ENCODE results near the gene FBXO28. TPM values are rescaled to one million over a fixed set of nuclear protein-coding genes. Genes with fewer than 3 reads are reported as not detected.

FBXO28 gene
- total and polyA plus RNA-seq, 10 of the 15 experiments (the other 5 are each of a cell fraction or from before 2014, with no cell fraction given): 4.3 to 23.2 (median 18.4) TPM

DNA sequence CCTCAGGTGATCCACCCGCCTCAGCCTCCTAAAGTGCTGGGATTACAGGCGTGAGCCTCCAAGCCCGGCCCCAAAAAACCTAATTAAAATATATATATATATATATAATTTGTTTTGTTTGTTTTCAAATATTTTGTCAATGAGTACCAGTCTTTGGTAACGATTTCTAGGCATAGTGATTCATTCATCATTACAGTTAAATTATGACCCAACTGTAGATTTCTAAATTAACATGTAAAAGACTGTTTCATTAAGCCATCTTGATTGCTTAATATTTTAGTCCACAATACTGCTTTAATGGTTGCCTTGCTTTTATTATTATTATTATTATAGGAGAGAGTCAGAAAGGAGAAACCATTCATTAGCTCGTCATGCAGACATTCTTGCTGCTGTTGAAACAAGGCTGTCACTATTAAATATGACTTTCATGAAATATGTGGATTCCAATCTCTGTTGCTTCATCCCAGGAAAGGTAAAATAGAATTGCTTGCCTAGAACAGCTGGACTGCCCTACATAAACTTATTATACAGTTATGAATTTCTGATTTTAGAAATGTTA is 19.9 kb downstream of the FBXO28 start (continued):
- TF ChIP-seq SMC3 (IDR thresholded peaks at IDR 0.05; ENCODE audit: borderline replicate concordance, low read length) (no peak), ZNF217 (IDR thresholded peaks at IDR 0.05) (no peak), JUNB (IDR thresholded peaks at IDR 0.05) (no peak)

- H4K20me1 ChIP-seq (ENCODE audit: control insufficient read depth, insufficient read depth): no peaks in the 10 kb centered on the region
- CTCF ChIA-PET: interaction anchor here (0.8 to 2.0 kb wide), 4 partner anchors 16 to 320 kb away, joined by 3 to 8 read pairs (median 4); no protein-coding TSS in a partner anchor
- no peak overlapping the region for H2AFZ ChIP-seq (ENCODE audit: control insufficient read depth, low read depth, low read length)
- FAIRE-seq (no peak), DNase-seq (ENCODE audit: low read depth, low spot score) (no peak), ATAC-seq (no peak)
- in situ Hi-C loops (cut with MboI) (no loop called here), intact Hi-C loops (cut with micrococcal nuclease; ENCODE audit: unreplicated experiment) (no loop called here)
- RAD21 ChIA-PET (ENCODE audit: unreplicated experiment): interaction anchor here (1.0 kb wide), 1 partner anchor 32 kb away, joined by 3 read pairs; no protein-coding TSS in a partner anchor
- no peaks in the 10 kb centered on the region for H3K4me1 ChIP-seq (ENCODE audit: control insufficient read depth, insufficient read depth, low read length)
- H3K4me3 ChIP-seq: no peak overlapping the region
- H3K36me3 ChIP-seq (ENCODE audit: control insufficient read depth in 2 of 2, insufficient read depth in 2 of 2, low read length in 1 of 2): peaks cover 0 to 10% of the 10 kb centered on the region in 2 experiments; a peak in 2 of 4 replicates
- H3K9me3 ChIP-seq (replicated peaks; ENCODE audit: control insufficient read depth, insufficient read depth, low read length): no peaks in the 10 kb centered on the region
- POLR2A ChIA-PET: no interaction called here
- no peaks in the 10 kb centered on the region for H3K27me3 ChIP-seq (replicated peaks in 1 of 2; ENCODE audit: control insufficient read depth in 2 of 2, insufficient read depth in 2 of 2, low read length in 1 of 2)
- H3K9ac ChIP-seq (ENCODE audit: control insufficient read depth, insufficient read depth, low read length): no peak overlapping the region
- H3K4me2 ChIP-seq (ENCODE audit: control insufficient read depth, insufficient read depth): no peak overlapping the region
- no peaks in the 10 kb centered on the region for H3K79me2 ChIP-seq (ENCODE audit: control insufficient read depth, insufficient read depth, low read length)
- TF ChIP-seq ATF7 (IDR thresholded peaks at IDR 0.05; ENCODE audit: low read depth) (no peak), CTCF (IDR thresholded peaks at IDR 0.05 in 2 of 3, conservative IDR thresholded peaks at IDR 0.05 in 1 of 3; ENCODE audit: control insufficient read depth in 2 of 3, extremely low read depth in 1 of 3, insufficient read depth in 1 of 3, low read depth in 3 of 3, low read length in 3 of 3) (no peak), TARDBP (IDR thresholded peaks at IDR 0.05; ENCODE audit: borderline replicate concordance) (no peak), ZNF622 (IDR thresholded peaks at IDR 0.05) (no peak), CREB1 (IDR thresholded peaks at IDR 0.05; ENCODE audit: low read depth) (no peak), NR2F1 (conservative IDR thresholded peaks at IDR 0.05) (no peak), SPI1 (IDR thresholded peaks at IDR 0.05; ENCODE audit: borderline replicate concordance, insufficient read depth, low read depth, low read length) (no peak), JUNB (IDR thresholded peaks at IDR 0.05) (no peak), SMAD1 (IDR thresholded peaks at IDR 0.05; ENCODE audit: low read depth, partially characterized antibody) (no peak), EED (IDR thresholded peaks at IDR 0.05; ENCODE audit: low read depth) (no peak), IKZF1 (conservative IDR thresholded peaks at IDR 0.05) (no peak), EZH2 (IDR thresholded peaks at IDR 0.05; ENCODE audit: borderline replicate concordance, control insufficient read depth, low read depth, low read length) (no peak), CHD2 (IDR thresholded peaks at IDR 0.05; ENCODE audit: borderline replicate concordance, low read depth, low read length) (no peak), CHD4 (IDR thresholded peaks at IDR 0.05) (no peak)
- TF ChIP-seq, protein P1, sequence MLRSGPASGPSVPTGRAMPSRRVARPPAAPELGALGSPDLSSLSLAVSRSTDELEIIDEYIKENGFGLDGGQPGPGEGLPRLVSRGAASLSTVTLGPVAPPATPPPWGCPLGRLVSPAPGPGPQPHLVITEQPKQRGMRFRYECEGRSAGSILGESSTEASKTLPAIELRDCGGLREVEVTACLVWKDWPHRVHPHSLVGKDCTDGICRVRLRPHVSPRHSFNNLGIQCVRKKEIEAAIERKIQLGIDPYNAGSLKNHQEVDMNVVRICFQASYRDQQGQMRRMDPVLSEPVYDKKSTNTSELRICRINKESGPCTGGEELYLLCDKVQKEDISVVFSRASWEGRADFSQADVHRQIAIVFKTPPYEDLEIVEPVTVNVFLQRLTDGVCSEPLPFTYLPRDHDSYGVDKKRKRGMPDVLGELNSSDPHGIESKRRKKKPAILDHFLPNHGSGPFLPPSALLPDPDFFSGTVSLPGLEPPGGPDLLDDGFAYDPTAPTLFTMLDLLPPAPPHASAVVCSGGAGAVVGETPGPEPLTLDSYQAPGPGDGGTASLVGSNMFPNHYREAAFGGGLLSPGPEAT (IDR thresholded peaks at IDR 0.05; ENCODE audit: low read depth): no peak
- TF ChIP-seq, protein P2, sequence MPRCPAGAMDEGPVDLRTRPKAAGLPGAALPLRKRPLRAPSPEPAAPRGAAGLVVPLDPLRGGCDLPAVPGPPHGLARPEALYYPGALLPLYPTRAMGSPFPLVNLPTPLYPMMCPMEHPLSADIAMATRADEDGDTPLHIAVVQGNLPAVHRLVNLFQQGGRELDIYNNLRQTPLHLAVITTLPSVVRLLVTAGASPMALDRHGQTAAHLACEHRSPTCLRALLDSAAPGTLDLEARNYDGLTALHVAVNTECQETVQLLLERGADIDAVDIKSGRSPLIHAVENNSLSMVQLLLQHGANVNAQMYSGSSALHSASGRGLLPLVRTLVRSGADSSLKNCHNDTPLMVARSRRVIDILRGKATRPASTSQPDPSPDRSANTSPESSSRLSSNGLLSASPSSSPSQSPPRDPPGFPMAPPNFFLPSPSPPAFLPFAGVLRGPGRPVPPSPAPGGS (IDR thresholded peaks at IDR 0.05; ENCODE audit: borderline replicate concordance, insufficient read depth, low read depth, low read length, poor library complexity, severe bottlenecking): no peak
- BruUV-seq (replicated peaks): TSS peak; percentile 43
- SMC1A ChIA-PET (ENCODE audit: uncharacterized antibody, unreplicated experiment): interaction anchor here (0.6 to 0.8 kb wide), 2 partner anchors 8 to 54 kb away, joined by 3 read pairs; no protein-coding TSS in a partner anchor
- no peak overlapping the region for H3K27ac ChIP-seq (ENCODE audit: control insufficient read depth, insufficient read depth)
Observed at GRCh38 chr1:224137518-224137917, 23.6 kb downstream of the FBXO28 start.
